Upper lobe of left lung (tissue), 6 donors: ENCODE results near the gene SCRT2. TPM values are rescaled to one million over a fixed set of nuclear protein-coding genes. Genes with fewer than 3 reads are reported as not detected.

ENCODE experiments used
- ATAC-seq, 2 donors: fragments of 200-7000 bp; cut with Tn5 transposase; one replicate each; pipeline ENCODE4 v1.9.1; 2022; ENCODE audit warnings: mild to moderate bottlenecking in 2 of 2, moderate library complexity in 2 of 2; ENCODE audit not compliant: low FRiP score in 2 of 2
- DNase-seq, 2 donors: peaks; one replicate each; pipeline ENCODE4 v3.0.0-alpha.2; 2019 to 2020
- H3K27ac ChIP-seq, 4 donors: fragments of 200-600 bp; sonication (generic); one replicate each; pipeline ENCODE4 v1.5.1; 2016 to 2019
- H3K27me3 ChIP-seq, 4 donors: fragments of 200-600 bp; sonication (generic); one replicate each; pipeline ENCODE4 v1.5.1; 2017 to 2019
- H3K36me3 ChIP-seq, 4 donors: fragments of 200-600 bp; sonication (generic); one replicate each; pipeline ENCODE4 v1.5.1; 2016 to 2019
- H3K4me1 ChIP-seq, 4 donors: fragments of 200-600 bp; sonication (generic); one replicate each; pipeline ENCODE4 v1.5.1; 2018 to 2019
- H3K4me3 ChIP-seq, 4 donors: fragments of 200-600 bp; sonication (generic); one replicate each; pipeline ENCODE4 v1.5.1; 2017 to 2019; ENCODE audit warnings: mild to moderate bottlenecking in 2 of 4, moderate library complexity in 1 of 4
- H3K9me3 ChIP-seq, 4 donors: fragments of 200-600 bp; sonication (generic); one replicate each; pipeline ENCODE4 v1.5.1; 2018 to 2019
- EP300 ChIP-seq, 4 donors: sonication (generic); formaldehyde crosslinking; IDR thresholded peaks; one replicate each; pipeline ENCODE4 v1.5.1; 2017; ENCODE audit warnings: antibody characterized with exemption in 4 of 4, control low read depth in 2 of 4
- POLR2A ChIP-seq, 4 donors: fragments of 450-650 bp; IDR thresholded peaks; one replicate each; pipeline ENCODE4 v1.5.1; 2016 to 2017; ENCODE audit warnings: antibody characterized with exemption in 4 of 4, mild to moderate bottlenecking in 2 of 4
- POLR2AphosphoS5 ChIP-seq, 2 donors: sonication (generic); formaldehyde crosslinking; IDR thresholded peaks; one replicate each; pipeline ENCODE4 v1.5.1; 2017; ENCODE audit warnings: antibody characterized with exemption in 2 of 2
- WGBS, 2 donors: methylation state at CpG; one replicate each; pipeline ENCODE4 v1.1.5; 2017 to 2018; 5-methylcytosine and 5-hydroxymethylcytosine counted together
- total RNA-seq, 6 donors: library from RNA; depleted of rRNA in 4 of 6; stranded (reverse); fragments of >200 nt in 4 of 6; gene quantifications; one replicate each; pipeline versions ENCODE4 v1.1.0 to v1.2.1, GENCODE V29; 2016 to 2021
- TF ChIP-seq, protein P1 (sequence below), 6 experiments: fragments of 450-650 bp in 4 of 6; fragments of 200-600 bp in 2 of 6; sonication (generic) in 2 of 6; IDR thresholded peaks; one replicate each; pipeline ENCODE4 v1.5.1; 2016 to 2019; ENCODE audit warnings: antibody characterized with exemption in 6 of 6
- donor health status: DM: no; HTN: no; CAD: no; lungs with moderate emphysema.
- donor health status: DM: no; HTN: yes; CAD: no; lungs with severe emphysema.

The SCRT2 gene
- total RNA-seq, 6 donors from 2014 or later: not detected

DNA sequence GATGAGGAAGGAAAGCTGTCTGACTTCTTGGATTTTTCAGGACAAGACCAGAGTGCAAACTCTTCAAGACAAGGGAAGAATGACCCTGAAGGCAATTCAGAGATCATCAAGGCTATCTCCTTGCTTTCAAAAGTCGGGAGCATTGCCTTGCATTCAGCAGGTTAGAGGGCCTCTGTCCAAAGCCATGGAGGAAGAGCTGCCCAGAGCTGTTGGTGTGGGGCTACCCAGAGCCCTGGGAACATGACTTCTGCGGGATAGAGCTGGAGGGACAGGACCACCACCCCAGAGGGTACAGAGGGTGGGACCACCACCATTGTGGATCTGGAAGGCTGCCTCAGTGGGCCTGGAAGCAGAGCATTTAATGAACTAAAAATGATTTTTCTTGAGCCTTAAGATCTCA lies 17.4 kb downstream of the SCRT2 start:
- Histone ChIP-seq H3K4me3 (no peak overlapping the region), H3K9me3 (no peaks in the 10 kb centered on the region), H3K27ac (no peak overlapping the region), H3K4me1 (peaks cover 9 to 23% (median 15%) of the 10 kb centered on the region in 4 donors), H3K36me3 (no peaks in the 10 kb centered on the region), H3K27me3 (peaks cover 0 to 19% (median 7%) of the 10 kb centered on the region in 4 donors)
- TF ChIP-seq EP300 (IDR thresholded peaks at IDR 0.05) (no peak), POLR2AphosphoS5 (IDR thresholded peaks at IDR 0.05) (no peak), POLR2A (IDR thresholded peaks at IDR 0.05) (no peak)
- TF ChIP-seq, protein P1, sequence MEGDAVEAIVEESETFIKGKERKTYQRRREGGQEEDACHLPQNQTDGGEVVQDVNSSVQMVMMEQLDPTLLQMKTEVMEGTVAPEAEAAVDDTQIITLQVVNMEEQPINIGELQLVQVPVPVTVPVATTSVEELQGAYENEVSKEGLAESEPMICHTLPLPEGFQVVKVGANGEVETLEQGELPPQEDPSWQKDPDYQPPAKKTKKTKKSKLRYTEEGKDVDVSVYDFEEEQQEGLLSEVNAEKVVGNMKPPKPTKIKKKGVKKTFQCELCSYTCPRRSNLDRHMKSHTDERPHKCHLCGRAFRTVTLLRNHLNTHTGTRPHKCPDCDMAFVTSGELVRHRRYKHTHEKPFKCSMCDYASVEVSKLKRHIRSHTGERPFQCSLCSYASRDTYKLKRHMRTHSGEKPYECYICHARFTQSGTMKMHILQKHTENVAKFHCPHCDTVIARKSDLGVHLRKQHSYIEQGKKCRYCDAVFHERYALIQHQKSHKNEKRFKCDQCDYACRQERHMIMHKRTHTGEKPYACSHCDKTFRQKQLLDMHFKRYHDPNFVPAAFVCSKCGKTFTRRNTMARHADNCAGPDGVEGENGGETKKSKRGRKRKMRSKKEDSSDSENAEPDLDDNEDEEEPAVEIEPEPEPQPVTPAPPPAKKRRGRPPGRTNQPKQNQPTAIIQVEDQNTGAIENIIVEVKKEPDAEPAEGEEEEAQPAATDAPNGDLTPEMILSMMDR (IDR thresholded peaks at IDR 0.05): no peak
- WGBS, 2 donors: 40 to 47% methylated on average over 2 of the region's 2 CpGs
- DNase-seq (no peak), ATAC-seq (no peak)

DNA sequence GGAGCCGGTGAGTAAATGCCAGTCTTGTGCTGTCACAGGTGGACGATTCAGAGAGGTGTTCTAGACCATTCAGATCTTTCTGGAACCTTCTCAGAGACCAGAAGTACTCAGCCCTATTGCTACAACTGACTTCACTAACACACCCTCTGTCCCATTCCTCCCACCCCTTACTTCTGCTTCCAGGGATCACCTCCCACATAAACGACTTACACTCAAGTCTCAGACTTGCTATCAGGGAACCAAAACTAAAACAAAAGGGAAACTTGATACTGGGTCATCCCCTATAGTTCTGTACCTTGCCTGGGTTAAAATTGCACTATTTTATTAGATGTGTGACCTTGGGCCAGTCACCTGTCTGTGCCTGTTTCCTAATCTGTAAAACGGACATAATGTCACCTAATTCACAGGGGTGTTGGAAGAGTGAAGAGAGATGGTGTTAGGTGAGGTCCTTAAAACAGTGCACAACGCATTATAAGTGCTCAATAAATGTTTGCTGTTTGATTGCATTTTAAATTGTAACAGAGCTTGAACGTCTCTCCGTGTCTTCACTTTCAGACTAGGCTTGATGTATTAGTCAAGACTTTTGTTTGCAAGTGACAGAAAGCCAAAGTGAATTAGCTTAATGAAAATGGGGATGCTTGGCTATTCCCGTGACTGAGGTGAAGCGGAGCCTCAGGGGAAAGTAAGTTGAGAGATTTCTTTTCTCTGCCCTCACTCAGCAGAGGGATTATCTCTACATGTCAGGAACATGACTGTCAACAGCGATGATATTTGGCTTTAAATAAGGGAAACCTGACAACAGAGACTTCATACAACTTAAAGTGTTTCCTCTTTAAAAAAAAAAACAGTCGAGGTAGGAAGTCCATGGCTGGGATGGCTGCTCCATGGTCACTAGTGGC lies 19.6 kb downstream of the SCRT2 start:
- H3K4me3 ChIP-seq: no peak overlapping the region
- H3K36me3 ChIP-seq: no peaks in the 10 kb centered on the region
- WGBS, 2 donors: 69% methylated on average over 11 of the region's 11 CpGs
- no peak overlapping the region for H3K27ac ChIP-seq
- no peaks in the 10 kb centered on the region for H3K27me3 ChIP-seq
- ATAC-seq (no peak), DNase-seq (no peak)
- H3K4me1 ChIP-seq: peaks cover 16 to 35% (median 27%) of the 10 kb centered on the region in 4 donors
- no peaks in the 10 kb centered on the region for H3K9me3 ChIP-seq
- TF ChIP-seq POLR2A (IDR thresholded peaks at IDR 0.05) (no peak), EP300 (IDR thresholded peaks at IDR 0.05) (no peak), POLR2AphosphoS5 (IDR thresholded peaks at IDR 0.05) (no peak)
- TF ChIP-seq, protein P1 (IDR thresholded peaks at IDR 0.05): no peak

DNA sequence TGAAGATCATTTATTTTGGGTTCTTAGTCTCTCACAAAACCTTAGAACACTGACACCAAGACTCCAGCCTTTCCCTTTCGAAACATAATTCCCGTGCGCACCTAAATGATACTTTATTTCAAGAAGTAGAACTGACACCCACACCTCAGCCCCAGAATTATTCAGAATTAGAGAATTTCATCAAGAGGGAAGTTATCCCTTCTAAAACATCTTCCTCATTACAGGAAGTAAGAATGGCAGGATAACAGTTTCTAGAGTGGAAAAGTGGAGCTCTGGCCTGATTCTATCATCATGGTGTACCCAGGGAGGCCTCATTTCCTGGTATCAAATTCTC lies 21.2 kb downstream of the SCRT2 start:
- 86 to 99% methylated on average over 3 of the region's 3 CpGs for WGBS, 2 donors
- TF ChIP-seq EP300 (IDR thresholded peaks at IDR 0.05) (no peak), POLR2AphosphoS5 (IDR thresholded peaks at IDR 0.05) (no peak), POLR2A (IDR thresholded peaks at IDR 0.05) (no peak)
- TF ChIP-seq, protein P1 (IDR thresholded peaks at IDR 0.05): no peak
- Histone ChIP-seq H3K27ac (peak overlapping the region in 2 of 4 donors; percentile 88 to 95), H3K4me3 (no peak overlapping the region), H3K27me3 (no peaks in the 10 kb centered on the region), H3K4me1 (peaks cover 16 to 38% (median 22%) of the 10 kb centered on the region in 4 donors), H3K36me3 (peaks cover 0 to 13% (median 3%) of the 10 kb centered on the region in 4 donors), H3K9me3 (no peaks in the 10 kb centered on the region)
- DNase-seq (no peak), ATAC-seq (no peak)

DNA sequence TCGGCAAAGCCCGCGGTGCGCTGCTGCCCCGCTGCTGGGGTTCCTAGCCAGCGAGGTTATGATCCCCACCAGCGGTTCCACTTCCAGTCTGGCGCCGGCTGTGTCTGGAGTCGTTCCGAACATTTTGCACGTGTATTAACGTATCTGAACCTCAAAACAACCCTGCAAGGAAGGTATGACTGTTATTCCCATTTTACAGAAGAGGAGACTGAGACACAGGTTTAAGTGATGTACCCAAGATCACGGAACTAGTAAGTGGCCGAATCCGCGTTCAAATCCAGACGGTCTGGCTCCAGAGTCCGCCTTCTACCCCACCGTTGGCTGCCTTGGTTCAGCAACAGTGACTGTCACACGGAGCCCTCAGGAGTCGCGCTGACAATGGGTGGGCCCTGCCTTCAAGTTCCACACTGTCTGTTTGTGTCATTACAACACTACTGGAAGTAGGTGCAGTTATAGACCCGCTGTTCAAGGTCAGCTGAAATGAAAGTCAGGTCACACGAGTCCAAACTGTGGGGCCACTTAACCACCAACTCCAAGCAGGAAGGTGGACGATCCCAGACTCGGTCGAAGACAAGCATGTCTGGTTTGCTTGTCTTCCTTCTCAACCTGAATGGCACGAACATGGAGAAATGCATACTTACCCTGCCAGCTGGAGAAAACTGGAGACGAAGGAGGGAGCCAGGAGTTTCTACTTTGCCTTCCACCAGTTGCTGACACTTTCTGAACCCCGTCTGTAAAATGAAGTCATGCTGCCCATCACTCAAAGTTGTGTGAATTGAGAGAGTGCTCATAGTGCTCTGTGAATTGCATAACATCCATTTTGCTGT lies 21.8 kb downstream of the SCRT2 start:
- Histone ChIP-seq H3K27me3 (no peaks in the 10 kb centered on the region), H3K4me1 (peaks cover 16 to 38% (median 20%) of the 10 kb centered on the region in 4 donors), H3K4me3 (peak overlapping the region; percentile 30 to 87 (median 84)), H3K36me3 (peaks cover 0 to 19% (median 6%) of the 10 kb centered on the region in 4 donors), H3K9me3 (no peaks in the 10 kb centered on the region), H3K27ac (peak overlapping the region; percentile 80 to 95 (median 86))
- TF ChIP-seq POLR2AphosphoS5 (IDR thresholded peaks at IDR 0.05): no peak
- no peak for TF ChIP-seq EP300 (IDR thresholded peaks at IDR 0.05)
- TF ChIP-seq POLR2A (IDR thresholded peaks at IDR 0.05): no peak
- TF ChIP-seq, protein P1 (IDR thresholded peaks at IDR 0.05): no peak
- 21 to 27% methylated on average over 26 to 31 of the region's 31 CpGs for WGBS, 2 donors
- DNase-seq (peak in 1 of 2 donors; percentile 26), ATAC-seq (no peak)
